Retinal pigment epithelial cell (primary cell): ENCODE results near the gene CCDC117.

Source experiments
- DNase-seq: peaks from one replicate; pipeline ENCODE4 v3.0.0-alpha.2; 2010; ENCODE audit warnings: low read depth
- H3K4me3 ChIP-seq: 2 replicates; pipeline ENCODE4 v1.5.1; 2011; ENCODE audit warnings: mild to moderate bottlenecking, low read length, control low read depth, moderate library complexity
- TF ChIP-seq, protein P1 (sequence below): conservative IDR thresholded peaks from 2 replicates; pipeline ENCODE4 v1.5.1; 2011; ENCODE audit warnings: low read depth, low read length, control low read depth, inconsistent platforms

The CCDC117 gene, protein sequence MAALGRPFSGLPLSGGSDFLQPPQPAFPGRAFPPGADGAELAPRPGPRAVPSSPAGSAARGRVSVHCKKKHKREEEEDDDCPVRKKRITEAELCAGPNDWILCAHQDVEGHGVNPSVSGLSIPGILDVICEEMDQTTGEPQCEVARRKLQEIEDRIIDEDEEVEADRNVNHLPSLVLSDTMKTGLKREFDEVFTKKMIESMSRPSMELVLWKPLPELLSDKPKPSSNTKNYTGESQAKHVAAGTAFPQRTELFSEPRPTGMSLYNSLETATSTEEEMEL

DNA sequence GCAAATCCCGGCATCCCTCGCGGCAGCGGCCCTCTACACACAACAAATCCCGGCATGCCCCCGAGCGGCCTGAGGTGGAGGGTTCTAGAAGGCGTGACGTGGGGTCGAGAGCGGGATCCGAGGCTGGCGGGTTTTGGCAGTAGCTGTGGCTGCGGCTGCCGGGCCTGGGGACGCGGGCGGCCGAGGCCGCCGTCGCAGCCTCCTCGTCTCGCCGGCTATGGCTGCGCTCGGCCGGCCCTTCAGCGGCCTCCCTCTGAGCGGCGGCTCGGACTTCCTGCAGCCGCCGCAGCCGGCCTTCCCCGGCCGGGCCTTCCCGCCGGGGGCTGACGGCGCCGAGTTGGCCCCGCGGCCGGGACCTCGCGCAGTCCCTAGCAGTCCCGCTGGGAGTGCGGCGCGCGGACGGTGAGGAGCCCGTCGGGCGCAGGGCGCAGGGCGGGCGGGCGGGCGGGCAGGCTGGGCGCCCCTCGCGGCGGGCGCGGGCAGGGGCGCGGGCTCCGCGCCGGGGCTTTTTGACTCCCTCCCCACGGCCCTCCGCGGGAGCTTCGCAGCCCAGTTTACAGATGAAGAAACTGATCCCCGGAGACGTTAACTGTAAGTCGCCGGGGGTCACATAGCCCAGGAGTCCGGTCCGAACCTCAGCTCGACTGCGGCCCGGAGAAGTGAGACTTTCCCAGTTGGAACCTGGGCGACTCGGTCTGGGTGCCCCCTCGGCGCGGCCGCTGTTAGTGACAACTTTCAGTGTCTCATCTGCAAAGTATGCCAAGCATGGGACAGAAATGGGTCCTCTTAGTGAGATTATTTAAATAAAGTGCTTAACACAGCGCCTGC, at the start of gene CCDC117:
Gene CCDC117 (plus strand): TSS at position 63 of the 828 bp plus-strand sequence. CDS start 155 bp downstream, at position 218.
- TF ChIP-seq, protein P1, sequence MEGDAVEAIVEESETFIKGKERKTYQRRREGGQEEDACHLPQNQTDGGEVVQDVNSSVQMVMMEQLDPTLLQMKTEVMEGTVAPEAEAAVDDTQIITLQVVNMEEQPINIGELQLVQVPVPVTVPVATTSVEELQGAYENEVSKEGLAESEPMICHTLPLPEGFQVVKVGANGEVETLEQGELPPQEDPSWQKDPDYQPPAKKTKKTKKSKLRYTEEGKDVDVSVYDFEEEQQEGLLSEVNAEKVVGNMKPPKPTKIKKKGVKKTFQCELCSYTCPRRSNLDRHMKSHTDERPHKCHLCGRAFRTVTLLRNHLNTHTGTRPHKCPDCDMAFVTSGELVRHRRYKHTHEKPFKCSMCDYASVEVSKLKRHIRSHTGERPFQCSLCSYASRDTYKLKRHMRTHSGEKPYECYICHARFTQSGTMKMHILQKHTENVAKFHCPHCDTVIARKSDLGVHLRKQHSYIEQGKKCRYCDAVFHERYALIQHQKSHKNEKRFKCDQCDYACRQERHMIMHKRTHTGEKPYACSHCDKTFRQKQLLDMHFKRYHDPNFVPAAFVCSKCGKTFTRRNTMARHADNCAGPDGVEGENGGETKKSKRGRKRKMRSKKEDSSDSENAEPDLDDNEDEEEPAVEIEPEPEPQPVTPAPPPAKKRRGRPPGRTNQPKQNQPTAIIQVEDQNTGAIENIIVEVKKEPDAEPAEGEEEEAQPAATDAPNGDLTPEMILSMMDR: no peak
- peak; percentile 88 for DNase-seq
- H3K4me3 ChIP-seq: peak within 1 kb of the TSS; percentile 70

DNA sequence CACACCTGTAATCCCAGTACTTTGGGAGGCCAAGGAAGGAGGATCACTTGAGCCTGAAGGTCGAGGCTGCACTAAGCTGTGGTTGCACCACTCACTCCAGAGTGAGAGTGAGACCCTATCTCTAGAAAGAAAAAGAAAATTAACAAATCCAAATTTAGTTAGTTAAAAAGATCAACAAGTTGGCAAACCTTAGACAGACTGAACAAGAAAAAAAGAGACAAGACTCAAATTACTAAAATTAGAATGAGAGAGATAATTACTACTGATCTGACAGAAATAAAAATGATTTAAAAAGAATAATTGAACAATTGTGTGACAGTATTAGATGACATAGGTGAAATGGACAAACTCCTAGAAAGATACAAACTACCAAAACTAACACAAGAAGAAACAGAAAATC, 44.5 kb upstream of the CCDC117 start:
- TF ChIP-seq, protein P1: no peak
- no peak for DNase-seq
- H3K4me3 ChIP-seq: no peak overlapping the region

DNA sequence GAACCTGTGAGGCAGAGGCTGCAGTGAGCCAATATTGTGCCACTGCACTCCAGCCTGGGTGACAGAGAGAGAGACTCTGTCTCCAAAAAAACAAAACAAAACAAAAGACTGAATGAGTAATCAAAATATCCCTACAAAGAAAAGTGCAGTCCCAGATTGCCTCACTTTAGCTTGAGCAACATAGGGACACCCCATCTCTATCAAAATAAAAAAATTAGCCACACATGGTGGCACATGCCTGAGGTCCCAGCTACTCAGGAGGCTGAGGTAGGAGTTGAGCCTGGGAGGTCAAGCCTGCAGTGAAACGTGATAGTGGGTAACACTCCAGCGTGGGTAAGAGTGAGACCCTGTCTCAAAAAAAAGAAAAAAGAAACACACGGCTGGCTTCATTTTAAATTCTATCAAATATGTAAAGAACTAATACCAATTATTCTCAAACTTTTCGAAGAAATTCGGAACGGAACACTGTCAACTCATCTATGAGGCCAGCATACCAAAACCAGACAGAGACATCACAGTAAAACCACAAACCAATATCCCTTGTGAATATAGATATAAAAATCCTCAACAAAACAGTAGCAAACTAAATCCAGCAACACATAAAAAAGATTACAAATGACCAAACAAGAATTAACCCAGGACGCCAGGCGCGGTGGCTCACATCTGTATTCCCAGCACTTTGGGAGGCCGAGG, 43.7 kb upstream of the CCDC117 start:
- no peak for DNase-seq
- TF ChIP-seq, protein P1: no peak

DNA sequence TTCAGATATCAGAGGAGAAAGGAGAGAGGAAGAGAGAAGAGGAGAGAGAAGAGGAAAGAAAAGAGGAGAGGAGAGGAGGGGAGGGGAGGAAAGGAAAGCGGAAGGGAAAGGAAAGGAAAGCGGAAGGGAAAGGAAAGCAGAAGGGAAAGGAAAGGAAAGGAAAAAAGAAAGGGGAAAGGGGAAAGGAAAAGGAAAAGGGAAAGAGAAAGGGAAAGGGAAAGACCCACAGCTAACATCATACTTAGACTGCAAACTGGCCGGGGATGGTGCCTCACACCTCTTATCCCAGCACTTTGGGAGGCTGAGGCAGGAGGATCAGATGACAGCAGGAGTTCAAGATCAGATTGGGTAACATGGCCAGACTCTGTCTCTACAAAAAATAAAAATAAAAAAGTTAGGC, 42.3 kb upstream of the CCDC117 start:
- H3K4me3 ChIP-seq: no peak overlapping the region
- no peak for DNase-seq
- TF ChIP-seq, protein P1: no peak

More for the DNA sequence above, 43.7 kb upstream of the CCDC117 start:
- no peak overlapping the region for H3K4me3 ChIP-seq

DNA sequence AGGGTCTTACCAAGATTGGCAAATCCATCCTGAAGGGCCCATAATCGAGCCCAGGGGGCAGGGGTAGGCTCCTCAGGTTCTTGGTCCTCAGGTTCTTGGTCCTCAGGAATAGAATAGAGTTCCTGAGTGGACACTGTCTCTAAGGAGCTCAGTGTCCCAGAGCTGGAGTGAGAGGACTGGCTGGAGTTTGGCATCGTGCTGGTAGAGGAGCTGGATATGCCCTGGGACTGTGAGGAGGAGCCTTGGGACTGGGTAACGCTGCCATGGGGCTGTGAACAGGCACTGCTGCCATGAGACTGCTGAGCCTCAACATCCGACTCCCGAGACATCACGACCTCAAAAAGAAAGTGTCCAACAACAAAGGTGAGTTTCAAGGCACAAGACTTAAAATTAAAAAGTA, 38.1 kb upstream of the CCDC117 start:
- DNase-seq: no peak
- no peak overlapping the region for H3K4me3 ChIP-seq
- TF ChIP-seq, protein P1: no peak

DNA sequence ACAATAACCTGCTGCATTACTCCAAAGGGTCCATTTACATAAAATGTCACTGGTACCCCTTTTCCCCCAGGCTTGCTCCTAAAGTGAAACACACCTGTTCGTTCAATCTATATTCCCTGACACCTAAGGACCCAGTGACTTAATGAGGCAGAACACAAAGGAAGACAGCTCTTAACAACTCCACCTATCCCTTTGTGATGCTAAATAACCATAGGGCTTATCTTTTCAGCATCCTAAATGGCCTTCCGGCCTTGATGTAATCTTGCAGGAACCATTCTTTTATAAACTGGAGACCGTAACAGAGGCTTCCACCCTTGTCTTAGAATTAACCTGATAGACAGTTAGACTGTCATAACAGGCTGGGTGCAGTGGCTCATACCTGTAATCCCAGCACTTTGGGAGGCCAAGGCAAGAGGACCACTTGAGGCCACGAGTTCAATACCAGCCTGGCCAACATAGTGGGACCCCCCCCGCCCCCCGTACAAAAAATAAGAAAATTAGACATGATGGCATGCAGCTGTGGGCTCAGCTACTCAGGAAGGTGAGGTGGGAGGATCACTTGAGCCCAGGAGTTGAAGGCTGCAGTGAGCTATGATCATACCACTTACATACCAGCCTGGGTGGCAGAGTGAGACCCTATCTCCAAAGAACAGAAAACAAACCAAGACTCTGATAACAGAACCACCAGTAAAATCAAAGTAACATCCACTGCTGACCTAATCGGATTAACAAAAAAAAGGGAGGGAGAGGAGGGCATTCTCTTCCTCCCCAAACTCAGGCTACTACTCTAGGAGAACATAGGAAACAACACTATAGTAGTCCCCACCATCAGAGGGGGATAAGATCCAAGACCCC, 36.0 kb upstream of the CCDC117 start:
- no peak for DNase-seq
- no peak overlapping the region for H3K4me3 ChIP-seq
- TF ChIP-seq, protein P1: no peak
